DMS 273 (cell line): ENCODE results near the gene KRT3.
"Not testable (repeated sequence)": the region's sequence is repeated elsewhere in the genome, so short reads cannot be mapped to it uniquely, and the experiment has no call there.

Experiments
- DNase-seq: peaks from one replicate; lab custom pipeline; 2025; ENCODE audit not compliant: unreplicated experiment; lab: John Stamatoyannopoulos, UW

The KRT3 gene

DNA sequence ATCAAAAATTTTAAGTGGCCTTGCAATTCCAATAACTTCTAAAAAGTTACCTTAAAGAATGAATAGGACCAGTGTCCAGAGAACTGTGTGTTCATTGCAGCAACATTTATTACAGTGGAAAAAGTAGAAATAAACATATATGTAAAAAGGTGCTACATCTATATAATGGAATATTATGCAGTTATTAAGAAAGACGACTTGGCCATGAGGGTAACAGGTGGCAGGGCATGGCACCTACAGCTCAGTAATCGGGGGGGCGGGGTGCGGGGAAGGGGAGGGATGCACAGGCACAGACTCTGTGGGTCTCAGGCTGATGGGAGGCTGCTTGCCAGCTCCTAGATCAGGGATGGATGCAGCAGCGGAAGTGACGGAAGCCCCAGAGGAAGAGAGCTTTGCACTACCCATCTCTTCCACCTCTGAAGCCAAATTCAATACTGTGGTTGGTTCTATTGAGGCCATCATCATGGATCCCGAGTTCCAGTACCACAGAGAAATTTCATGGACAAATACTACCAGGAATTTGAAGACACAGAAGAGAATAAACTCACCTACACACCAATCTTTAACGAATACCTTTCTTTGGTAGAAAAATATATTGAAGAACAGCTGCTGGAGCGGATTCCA, 32.8 kb downstream of the KRT3 start:
- DNase-seq: no peak

DNA sequence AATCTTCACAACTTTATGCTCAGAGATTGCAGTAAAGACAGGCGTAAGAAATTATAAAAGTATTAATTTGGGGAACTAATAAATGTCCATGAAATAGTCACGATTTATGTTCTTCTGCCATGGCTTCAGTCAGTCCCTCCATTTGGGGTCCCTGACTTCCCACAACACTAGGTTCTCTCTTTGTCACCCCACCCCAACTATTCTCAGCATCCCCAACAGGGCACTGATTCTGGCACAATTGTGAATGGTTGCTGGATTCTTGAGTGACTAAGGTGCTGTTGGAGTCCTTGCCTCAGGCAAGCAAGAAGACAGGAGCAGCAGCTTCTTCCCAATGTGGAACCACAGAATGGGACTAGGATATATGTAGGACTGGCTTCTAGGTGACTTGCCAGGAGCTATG, 34.1 kb downstream of the KRT3 start:
- no peak for DNase-seq

DNA sequence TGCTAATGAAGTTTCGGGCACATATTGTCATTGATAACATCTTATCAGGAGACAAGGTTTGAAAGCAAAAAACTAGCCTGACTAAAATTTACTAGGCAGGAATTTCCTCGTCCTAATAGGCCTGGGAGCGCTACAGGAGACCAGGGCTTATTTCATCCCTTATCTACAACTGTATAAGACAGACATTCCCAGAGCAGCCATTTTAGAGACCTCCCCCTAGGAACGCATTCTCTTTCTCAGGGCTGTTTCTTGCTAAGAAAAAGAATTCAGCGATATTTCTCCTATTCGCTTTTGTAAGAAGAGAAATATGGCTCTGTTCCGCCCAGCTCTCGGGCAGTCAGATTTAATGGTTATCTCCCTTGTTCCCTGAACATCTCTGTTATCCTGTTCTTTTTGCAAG, 34.7 kb downstream of the KRT3 start:
- DNase-seq: not testable (repeated sequence)

DNA sequence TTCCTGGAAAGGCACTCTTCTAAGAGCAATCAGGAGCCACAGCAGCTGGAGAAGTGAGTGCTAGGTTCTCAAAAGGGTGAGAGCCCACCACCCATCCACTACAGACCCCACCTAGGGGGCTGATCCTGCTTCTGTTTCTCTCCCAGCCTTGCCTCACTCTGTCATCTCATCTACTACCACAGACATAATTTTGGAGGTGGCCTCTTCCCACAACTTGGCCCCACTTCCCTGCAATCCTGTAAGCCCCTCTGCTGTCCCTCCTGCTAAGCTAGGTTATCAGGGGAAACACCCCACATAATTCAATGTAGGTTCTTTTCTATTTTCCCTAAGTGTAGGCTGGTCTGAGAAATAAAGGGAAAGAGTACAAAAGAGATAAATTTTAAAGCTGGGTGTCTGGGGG, 35.3 kb downstream of the KRT3 start:
- no peak for DNase-seq

DNA sequence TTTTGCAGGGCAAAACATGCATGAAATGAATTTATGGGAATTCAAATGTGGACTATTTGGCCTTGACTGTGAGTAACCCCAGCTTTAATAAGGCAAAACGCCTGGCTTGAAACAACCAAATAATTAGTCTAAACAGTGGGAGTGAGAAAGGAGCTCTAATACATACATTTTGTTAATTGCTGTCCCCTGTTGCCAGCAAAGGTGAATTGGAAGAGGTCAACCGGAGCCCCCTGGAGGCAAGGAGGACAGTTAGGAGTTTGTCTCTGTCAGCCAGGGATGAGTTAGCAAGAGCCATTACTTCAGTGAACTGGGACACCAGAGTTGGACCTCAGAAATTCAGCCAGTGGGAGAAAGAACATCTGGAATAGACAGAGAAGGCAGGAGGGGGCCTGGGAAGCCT, 36.2 kb downstream of the KRT3 start:
- no peak for DNase-seq

DNA sequence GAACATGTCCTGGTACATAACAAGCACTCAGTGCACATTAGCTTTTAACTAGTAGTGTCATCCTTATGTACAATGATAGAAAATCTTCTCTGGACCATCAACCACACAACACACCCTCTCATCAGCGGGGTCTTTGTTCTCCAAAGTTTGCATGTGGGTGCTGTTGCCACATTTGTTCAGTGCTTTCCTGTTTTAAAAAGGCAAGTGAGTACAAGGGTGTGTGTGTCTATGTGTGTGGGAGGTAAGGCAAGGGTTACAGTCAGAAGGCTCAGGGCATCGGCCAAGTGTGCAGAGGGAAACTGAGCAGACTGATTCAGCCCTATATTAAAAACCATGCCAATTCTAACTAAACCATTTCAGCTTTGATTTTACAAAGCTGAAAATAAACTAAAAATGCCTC, 36.7 kb downstream of the KRT3 start:
- DNase-seq: no peak

DNA sequence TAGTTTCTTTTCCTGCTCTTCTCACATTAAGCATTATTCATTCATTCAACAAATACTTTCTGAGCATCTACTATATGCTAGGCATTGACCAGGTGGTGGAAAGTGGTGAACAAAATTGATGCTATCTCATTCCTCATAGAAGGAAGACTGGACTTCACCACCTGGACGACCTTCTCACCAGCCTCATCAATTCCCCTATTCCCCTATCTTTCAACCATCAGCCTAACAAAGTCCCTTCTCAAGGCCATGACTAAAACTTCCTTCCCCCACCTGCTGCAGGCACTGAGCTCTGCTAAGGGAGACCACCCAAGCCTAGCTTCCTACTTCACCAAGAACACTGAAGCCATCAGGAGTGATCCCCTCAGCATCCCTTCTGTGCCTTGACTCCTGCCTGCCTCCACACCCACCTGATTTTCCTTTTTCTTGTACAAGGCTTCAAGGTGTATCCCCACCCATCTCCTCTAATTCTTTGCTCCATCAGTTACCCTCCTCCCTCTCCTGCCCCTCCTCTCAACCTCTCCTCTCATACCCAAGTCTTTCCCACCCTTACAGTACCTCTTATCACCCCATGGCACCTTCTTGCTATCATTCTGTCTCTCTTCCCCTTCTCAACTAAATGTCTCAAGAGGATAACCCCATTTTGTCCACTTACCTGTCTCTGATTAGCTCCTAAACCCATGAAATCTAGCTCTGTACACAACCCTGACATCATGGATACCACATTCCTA, 38.3 kb downstream of the KRT3 start:
- DNase-seq: no peak

DNA sequence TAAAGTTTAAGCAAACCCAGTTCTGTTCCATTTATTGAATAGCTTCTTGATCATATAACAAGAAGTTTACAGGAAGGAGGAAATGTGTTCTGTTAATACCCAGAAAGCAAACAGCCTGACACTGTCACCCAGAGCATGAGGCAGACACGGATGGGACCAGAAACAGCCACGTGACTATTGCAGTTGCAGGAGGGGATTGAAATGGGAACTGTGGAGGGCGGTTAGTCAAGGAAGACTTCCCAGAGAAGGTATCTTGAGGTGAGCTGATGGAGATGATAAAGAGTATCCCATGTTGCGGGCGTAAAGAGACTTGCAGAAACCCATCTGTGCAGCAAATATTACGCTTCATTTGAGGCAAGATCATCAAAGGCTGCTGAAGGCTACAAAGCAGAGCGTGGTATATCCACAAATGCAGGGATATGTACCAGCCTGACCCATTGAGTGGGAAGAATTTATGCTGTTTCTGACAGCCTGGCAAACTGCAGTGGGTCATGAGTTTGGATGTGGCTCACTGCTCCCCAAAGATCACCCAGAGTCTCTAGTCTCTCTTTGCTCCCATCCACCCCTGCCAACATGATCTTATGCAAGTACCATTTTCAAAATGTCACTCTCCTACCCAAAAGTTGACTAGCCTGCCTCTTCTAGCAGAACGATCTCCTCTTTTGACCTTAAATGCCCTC, 39.5 kb downstream of the KRT3 start:
- DNase-seq: no peak

DNA sequence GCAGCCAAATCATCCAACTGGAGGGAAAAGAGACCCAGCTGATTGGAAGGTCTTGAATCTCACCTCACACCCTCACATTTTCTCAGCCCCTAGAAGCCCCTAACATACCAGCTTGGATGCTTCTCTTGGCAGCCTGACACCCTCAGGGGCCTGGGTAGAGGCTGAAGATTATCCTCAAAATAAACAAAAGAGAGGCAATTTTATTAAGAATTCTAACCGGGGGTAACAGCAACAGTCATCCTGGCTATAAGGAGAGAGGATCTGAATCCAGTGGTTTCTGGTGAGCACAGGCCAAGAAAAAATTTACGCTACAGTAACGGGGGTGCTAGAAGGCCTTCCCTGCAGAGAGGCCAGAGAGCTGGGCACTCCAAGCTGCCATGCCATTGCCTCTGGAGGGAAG, 40.4 kb downstream of the KRT3 start:
- no peak for DNase-seq

DNA sequence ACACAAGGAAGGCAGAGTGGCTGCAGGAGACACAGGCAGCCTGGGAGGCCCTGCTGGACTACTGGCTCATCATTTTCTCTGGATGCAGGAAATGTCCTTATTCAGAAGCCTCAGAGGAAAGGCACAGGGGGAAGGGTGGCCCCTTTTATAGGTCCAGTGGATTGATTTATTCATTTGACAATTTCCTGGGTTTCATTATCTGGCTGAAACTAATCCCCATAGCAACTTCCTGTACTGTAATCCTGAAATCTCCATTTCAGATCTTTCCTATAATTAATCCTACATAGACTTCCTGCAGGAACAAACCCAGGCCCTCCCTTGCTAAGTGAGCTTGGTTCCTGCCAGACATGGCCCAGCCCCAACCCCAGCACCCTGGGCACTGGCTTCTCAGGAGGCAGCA, 41.8 kb downstream of the KRT3 start:
- no peak for DNase-seq

DNA sequence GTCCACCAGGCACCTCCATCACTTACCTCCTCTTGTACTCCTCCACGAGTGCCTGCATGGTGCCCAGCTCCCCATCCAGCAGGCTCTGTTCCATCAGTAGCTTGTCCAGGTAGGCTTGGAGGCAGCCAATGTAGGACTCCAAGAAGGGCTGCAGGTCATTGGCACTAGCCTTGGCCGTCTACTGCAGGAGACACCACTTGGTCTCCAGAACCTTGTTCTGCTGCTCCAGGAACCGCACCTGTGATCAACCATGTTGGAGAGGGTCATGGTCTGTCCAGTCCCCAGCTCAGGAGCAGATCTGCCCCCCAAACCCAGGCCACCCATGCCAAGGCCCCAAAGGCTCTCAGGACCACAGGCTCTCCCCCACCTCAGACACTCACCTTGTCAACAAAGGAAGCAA, 42.6 kb downstream of the KRT3 start:
- no peak for DNase-seq

DNA sequence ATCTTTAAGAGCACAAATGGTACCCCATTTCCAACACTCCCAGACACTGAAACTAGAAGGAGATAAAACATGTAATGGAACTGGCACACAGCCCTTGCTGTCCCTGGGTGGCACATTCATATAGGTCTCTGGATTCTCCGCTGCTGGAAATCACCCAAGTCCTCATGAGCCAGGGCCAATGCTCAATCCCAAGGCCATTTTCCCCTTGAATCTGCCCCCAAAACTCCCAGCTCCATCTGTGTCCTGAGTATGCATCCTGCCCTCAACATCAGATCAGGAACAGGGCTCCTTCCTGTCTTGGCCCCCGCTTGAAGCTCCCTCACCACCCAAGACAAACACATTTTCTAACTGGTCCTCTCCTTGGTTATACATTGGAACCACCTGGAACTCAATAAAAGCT, 43.4 kb downstream of the KRT3 start:
- DNase-seq: no peak

DNA sequence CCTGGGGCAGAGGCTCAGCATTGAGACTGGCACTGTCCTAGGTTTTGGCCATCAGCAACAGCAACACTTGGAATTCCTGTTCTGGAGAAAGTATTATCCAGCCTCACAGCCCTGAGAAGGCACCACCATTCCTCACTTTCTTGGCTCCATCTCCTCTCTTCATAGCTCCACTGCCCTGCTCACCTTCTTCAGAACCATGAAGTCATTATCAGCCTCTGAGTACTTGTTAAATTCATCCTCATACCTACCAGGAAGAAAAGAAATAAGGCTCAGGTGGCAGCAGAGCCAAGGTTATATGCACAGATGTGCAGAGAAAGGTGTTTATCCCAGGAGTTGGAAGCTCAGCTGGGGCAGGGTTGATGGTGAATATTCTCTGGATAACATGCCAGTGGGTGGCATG, 44.1 kb downstream of the KRT3 start:
- no peak for DNase-seq

DNA sequence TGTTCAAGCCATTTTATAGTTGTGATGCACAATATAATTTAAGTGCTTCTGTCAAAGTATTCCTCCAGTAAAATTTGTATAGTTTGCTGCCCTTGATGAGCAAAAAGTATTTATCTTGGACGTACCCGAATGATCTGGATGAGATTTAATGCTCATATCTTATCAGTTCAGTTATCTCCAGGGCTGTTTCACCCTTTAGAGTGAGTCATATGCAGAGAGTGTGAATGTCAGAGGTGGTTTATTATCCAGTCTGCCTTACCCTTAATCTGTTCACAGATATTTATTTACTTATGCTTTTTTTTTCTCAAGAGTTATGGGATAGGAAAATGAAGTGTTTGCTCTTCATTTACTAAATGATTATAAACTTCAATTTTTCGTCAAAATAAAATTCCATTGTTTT, 45.4 kb downstream of the KRT3 start:
- not testable (repeated sequence) for DNase-seq

DNA sequence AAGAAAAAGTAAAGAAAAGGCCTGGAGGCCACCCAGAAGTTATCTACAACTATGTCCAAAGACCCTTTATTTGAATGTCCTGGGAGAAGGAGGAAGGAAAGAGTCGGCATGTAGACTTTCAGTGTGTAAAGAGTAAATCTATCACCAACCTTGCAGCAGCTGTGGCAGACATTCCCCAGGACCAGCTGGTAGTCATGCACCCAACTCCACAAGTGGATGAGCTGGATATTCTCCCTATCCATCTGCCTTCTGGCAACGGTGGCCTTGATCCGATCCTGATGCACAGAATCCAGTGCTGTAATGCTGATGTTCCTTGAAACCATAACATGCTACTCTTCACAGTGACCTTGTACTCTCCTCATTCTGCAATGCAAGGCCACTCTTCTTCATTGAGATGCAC, 46.1 kb downstream of the KRT3 start:
- no peak for DNase-seq

DNA sequence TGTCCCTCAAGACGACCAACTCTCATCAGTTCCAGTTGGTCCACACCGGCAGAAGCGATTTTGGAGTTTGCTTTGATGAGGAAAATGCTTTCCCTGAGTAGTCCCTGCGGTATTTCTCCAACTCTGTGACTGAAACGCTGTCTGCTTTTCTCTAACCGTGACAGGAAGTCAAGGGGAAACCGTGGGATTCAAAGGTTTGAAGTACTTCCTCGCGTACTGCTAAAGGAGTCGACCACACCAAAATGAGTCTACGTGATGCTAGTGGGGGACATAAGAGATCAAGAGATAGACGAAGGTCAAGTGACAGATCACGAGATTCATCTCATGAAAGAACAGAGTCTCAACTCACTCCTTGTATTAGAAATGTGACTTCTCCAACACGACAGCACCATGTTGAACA, 47.3 kb downstream of the KRT3 start:
- no peak for DNase-seq

DNA sequence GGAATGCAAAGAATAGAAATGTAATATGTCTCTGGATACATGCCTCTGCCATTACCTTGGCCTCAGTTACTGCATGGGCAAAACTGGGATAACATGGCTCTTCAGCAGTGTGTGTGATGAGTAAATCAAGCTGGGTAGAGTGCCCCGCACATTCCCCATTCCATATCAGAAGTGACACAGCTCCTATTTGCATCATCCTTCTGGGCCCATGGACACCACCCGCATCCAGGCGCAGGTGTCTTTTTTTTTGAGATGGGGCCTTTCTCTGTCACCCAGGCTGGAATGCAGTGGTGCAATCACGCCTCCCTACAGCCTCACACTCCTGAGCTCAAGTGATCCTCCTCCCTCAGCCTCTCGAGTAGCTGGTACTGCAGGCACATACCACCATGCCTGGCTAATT, 50.4 kb downstream of the KRT3 start:
- DNase-seq: no peak

DNA sequence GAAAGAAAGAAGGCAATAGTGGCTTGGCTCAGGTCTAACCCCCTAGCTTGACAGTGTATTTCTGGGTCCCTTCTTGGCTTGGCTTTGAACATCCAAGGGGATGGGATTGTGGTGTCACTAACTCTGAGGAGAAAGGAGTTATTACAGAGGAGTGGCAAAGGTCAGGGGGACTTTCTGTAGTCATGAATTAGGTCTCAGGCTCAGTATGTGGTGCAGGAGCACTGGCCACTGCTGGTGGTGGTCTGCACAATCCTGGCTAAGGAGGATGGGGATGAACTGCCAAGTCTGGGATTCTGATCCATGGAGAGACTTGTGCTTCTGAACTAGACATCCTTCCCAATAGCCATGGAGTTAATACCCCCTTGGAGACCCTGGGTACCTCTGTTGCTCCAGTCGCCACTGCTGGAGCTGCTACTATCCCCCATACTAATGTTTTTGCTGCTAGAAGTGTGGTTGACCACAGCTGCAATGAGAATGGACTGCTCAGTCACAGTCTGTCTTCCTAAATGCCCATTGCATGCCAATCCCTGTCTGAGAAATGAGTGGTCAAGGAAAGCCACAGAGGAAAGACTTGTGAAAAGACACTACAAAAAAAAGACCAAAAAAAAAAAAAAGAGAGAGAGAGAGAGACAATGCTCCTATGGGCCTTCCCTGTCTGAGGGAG, 51.3 kb downstream of the KRT3 start:
- no peak for DNase-seq

DNA sequence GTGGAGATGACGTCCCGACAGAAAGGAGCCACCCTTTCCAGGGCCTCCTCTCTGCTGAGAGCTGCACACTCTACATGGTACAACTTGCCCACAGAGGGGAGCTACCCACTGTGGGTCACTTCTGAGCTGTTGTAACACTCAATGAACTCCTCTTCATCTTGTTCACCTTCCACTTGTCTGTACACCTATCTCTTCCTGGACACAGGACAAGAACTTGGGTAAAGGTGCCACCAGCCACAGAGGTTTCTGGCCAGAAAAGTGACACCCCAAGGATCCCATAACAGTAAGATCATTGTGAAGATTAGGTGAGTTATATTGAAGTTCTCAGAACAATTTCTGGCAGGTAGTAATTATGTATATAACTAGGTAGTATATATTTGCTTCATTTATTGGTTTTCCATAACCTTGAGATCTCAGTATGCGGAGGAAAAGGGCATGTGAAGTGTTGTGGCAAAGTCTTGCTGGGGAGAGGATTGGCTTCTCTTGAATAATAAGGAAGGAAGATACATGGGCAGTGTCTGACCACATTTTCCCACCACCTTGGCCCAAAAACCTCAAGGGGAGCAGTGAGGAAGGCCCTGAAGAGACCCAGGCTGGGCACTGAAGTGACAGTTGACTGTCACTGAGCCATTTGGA, 53.0 kb downstream of the KRT3 start:
- DNase-seq: no peak

DNA sequence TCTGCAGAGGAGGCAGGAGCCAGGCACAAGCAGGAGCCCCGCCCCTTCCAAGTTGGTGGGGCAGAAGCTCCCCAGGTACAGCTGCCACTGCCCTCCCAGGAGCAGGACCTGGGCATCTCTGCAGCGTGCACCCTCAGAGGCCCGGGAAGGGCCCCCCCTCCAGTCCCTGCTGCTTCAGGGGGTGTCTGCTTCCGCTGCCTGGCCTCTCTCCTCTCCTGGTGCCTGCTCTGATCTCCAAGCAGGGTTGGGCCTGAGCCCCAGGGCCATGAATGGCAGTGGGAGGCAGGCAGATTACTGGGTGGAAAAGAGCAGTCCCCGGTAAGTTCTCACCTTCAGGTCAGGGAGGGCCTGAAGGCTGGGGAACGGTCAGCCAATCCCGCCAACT, 53.7 kb downstream of the KRT3 start:
- DNase-seq: no peak

DNA sequence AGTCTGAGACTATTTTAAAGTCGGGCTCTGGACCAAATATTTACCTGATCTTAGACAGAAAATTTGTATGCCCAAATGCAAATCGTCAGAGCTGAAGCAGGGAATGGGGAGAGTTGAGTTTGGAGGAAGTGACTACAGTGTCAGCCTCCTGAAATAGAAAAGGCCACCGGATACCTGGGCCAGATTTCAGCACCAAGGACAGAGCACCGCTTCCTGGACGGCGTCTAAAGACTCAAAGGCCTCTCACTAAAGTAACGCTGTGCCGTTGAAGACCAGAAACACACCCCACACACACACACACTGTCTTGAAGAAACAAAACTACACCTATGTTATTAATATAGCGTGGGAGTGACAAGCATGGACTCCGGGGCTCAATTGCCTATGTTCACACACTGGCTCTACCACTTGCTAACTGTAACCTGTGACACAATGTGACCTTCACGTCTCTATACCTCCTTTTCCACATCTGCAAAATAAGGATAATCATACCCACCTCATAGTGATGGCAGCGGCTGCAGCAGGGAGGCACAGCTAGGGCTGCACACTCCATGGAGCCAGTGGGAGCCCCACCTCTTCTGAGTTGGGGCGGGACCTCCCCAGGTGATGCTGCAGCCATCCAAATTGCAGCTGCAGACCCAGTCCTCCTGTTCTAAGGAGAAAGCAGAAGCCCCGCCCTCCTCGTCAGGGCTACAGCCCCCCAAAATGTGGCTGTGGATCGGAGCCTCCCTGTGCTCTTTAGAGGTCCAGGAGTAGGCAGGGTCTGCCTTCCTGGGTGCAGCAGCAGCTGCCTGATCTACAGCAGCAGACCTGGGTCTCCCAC, 54.3 kb downstream of the KRT3 start:
- DNase-seq: peak; percentile 37
